Skin epidermis (tissue), 12 donors: Measurements from ENCODE around the gene PHACTR3.

Source experiments
- H3K27ac ChIP-seq, 21 experiments: fragments of 200-600 bp; sonication (generic) in 11 of 21; one replicate each; pipeline ENCODE4 v1.5.0; 2020; ENCODE audit warnings: mild to moderate bottlenecking in 3 of 21, inconsistent platforms in 2 of 21, moderate library complexity in 2 of 21
- H3K4me3 ChIP-seq, 7 experiments: fragments of 200-600 bp; sonication (generic) in 2 of 7; one replicate each; pipeline ENCODE4 v1.5.0; 2020; ENCODE audit warnings: inconsistent platforms in 2 of 7, mild to moderate bottlenecking in 2 of 7, moderate library complexity in 1 of 7

The PHACTR3 gene

GRCh38 chr20:59586613-59587012 is 17.7 kb upstream of the PHACTR3 start:
- Histone ChIP-seq H3K4me3 (no peak overlapping the region), H3K27ac (no peak overlapping the region)

GRCh38 chr20:59587570-59587969 is 16.8 kb upstream of the PHACTR3 start:
- no peak overlapping the region for H3K27ac ChIP-seq
- no peak overlapping the region for H3K4me3 ChIP-seq

- Histone ChIP-seq H3K27ac (no peak overlapping the region), H3K4me3 (no peak overlapping the region)
These were observed 16.0 kb upstream of the PHACTR3 start for GRCh38 chr20:59588236-59588855.

GRCh38 chr20:59589086-59589684 is 15.2 kb upstream of the PHACTR3 start:
- Histone ChIP-seq H3K4me3 (no peak overlapping the region), H3K27ac (no peak overlapping the region)

- Histone ChIP-seq H3K27ac (no peak overlapping the region), H3K4me3 (no peak overlapping the region)
These were observed 13.3 kb upstream of the PHACTR3 start for GRCh38 chr20:59591061-59591460.

- Histone ChIP-seq H3K27ac (no peak overlapping the region), H3K4me3 (no peak overlapping the region)
These were observed 7.7 kb upstream of the PHACTR3 start for GRCh38 chr20:59596690-59597089.

- Histone ChIP-seq H3K4me3 (no peak overlapping the region), H3K27ac (no peak overlapping the region)
These were observed 7.1 kb upstream of the PHACTR3 start for GRCh38 chr20:59597240-59597639.

- no peak overlapping the region for H3K27ac ChIP-seq
- H3K4me3 ChIP-seq = no peak overlapping the region
These were observed 5.6 kb upstream of the PHACTR3 start for GRCh38 chr20:59598625-59599310.

- H3K4me3 ChIP-seq = no peak overlapping the region
- H3K27ac ChIP-seq = no peak overlapping the region
These were observed 4.4 kb upstream of the PHACTR3 start for GRCh38 chr20:59599941-59600340.

GRCh38 chr20:59600472-59600871 is 3.9 kb upstream of the PHACTR3 start:
- Histone ChIP-seq H3K27ac (no peak overlapping the region), H3K4me3 (no peak overlapping the region)

- Histone ChIP-seq H3K27ac (no peak overlapping the region), H3K4me3 (no peak overlapping the region)
These were observed 1.7 kb upstream of the PHACTR3 start for GRCh38 chr20:59602546-59603080.

GRCh38 chr20:59603176-59603575 is 1.2 kb upstream of the PHACTR3 start:
- no peak overlapping the region for H3K27ac ChIP-seq
- no peak overlapping the region for H3K4me3 ChIP-seq

- no peak overlapping the region for H3K4me3 ChIP-seq
- no peak overlapping the region for H3K27ac ChIP-seq
These were observed 631 bp downstream of the PHACTR3 start for GRCh38 chr20:59604741-59605600.

- no peak overlapping the region for H3K4me3 ChIP-seq
- no peak overlapping the region for H3K27ac ChIP-seq
These were observed 1.4 kb downstream of the PHACTR3 start for GRCh38 chr20:59605601-59606364.

GRCh38 chr20:59606566-59606965 is 2.2 kb downstream of the PHACTR3 start:
- H3K27ac ChIP-seq = no peak overlapping the region
- no peak overlapping the region for H3K4me3 ChIP-seq

GRCh38 chr20:59608396-59608795 is 4.1 kb downstream of the PHACTR3 start:
- no peak overlapping the region for H3K27ac ChIP-seq

GRCh38 chr20:59608871-59609270 is 4.5 kb downstream of the PHACTR3 start:
- Histone ChIP-seq H3K27ac (no peak overlapping the region), H3K4me3 (no peak overlapping the region)

More at GRCh38 chr20:59608396-59608795, 4.1 kb downstream of the PHACTR3 start:
- no peak overlapping the region for H3K4me3 ChIP-seq

GRCh38 chr20:59611286-59611685 is 6.9 kb downstream of the PHACTR3 start:
- no peak overlapping the region for H3K27ac ChIP-seq
- H3K4me3 ChIP-seq = no peak overlapping the region

GRCh38 chr20:59613861-59614260 is 9.5 kb downstream of the PHACTR3 start:
- Histone ChIP-seq H3K27ac (no peak overlapping the region), H3K4me3 (no peak overlapping the region)
